Vagina (tissue), 2 donors: ENCODE data around the gene PLXDC1. TPM values are rescaled to one million over a fixed set of nuclear protein-coding genes. Genes with fewer than 3 reads are reported as not detected.

Experiments
- DNase-seq, 2 donors: peaks; one replicate each; pipeline ENCODE4 v3.0.0-alpha.2; 2017; ENCODE audit errors: extremely low spot score in 2 of 2
- H3K27ac ChIP-seq: fragments of 200-600 bp; sonication (generic); one replicate; pipeline ENCODE4 v1.5.1; 2019
- H3K27me3 ChIP-seq: fragments of 200-600 bp; sonication (generic); one replicate; pipeline ENCODE4 v1.5.1; 2019
- H3K36me3 ChIP-seq, 2 donors: fragments of 200-600 bp; sonication (generic); one replicate each; pipeline ENCODE4 v1.5.1; 2017 to 2019
- H3K4me1 ChIP-seq: fragments of 200-600 bp; sonication (generic); one replicate; pipeline ENCODE4 v1.5.1; 2019
- H3K4me3 ChIP-seq, 2 donors: fragments of 200-600 bp; sonication (generic); 1 replicate in 1 of 2; 2 replicates in 1 of 2; pipeline ENCODE4 v1.5.1; 2016 to 2019
- H3K9me3 ChIP-seq: fragments of 200-600 bp; sonication (generic); one replicate; pipeline ENCODE4 v1.5.1; 2019
- CTCF ChIP-seq, 3 experiments: fragments of 450-650 bp in 2 of 3; fragments of 200-600 bp in 1 of 3; sonication (generic) in 1 of 3; IDR thresholded peaks; one replicate each; pipeline ENCODE4 v1.5.1; 2017 to 2019; ENCODE audit warnings: antibody characterized with exemption in 3 of 3, mild to moderate bottlenecking in 2 of 3, moderate library complexity in 2 of 3
- POLR2A ChIP-seq, 2 donors: fragments of 450-650 bp; IDR thresholded peaks; one replicate each; pipeline ENCODE4 v1.6.1; 2017; ENCODE audit warnings: antibody characterized with exemption in 2 of 2, mild to moderate bottlenecking in 2 of 2, moderate library complexity in 2 of 2
- POLR2AphosphoS5 ChIP-seq, 2 donors: sonication (generic); formaldehyde crosslinking; IDR thresholded peaks; one replicate each; pipeline ENCODE4 v1.9.0; 2017; ENCODE audit warnings: antibody characterized with exemption in 2 of 2, mild to moderate bottlenecking in 2 of 2, low read depth in 1 of 2; ENCODE audit not compliant: insufficient read depth in 1 of 2
- intact Hi-C: fragments of 100-400 bp; cut with DNase I; formaldehyde crosslinking; loops from one replicate; pipeline ENCODE4 v1.15.1; 2023
- total RNA-seq: library from RNA; depleted of rRNA; stranded (reverse); fragments of >200 nt; gene quantifications from one replicate; pipeline ENCODE4 v1.2.3, GENCODE V29; 2016

Gene PLXDC1
- total RNA-seq, 1 donor from 2014 or later: 6.6 TPM

- intact Hi-C loops: no loop called here
- Histone ChIP-seq H3K36me3 (peaks cover 0 to 19% of the 10 kb centered on the region in 2 donors), H3K4me3 (peak overlapping the region; percentile 78 to 89), H3K27me3 (no peaks in the 10 kb centered on the region), H3K27ac (peak overlapping the region; percentile 95), H3K9me3 (no peaks in the 10 kb centered on the region), H3K4me1 (peaks cover 67% of the 10 kb centered on the region)
- TF ChIP-seq POLR2AphosphoS5 (IDR thresholded peaks at IDR 0.05; ENCODE audit: insufficient read depth in 1 of 2, low read depth in 1 of 2) (no peak), CTCF (IDR thresholded peaks at IDR 0.05) (no peak), POLR2A (IDR thresholded peaks at IDR 0.05) (no peak)
- no peak for DNase-seq
These were observed 46.7 kb upstream of the PLXDC1 start for GRCh38 chr17:39198186-39198566.

GRCh38 chr17:39197380-39198185 lies 46.1 kb upstream of the PLXDC1 start, which contains the start of gene CACNB1:
CACNB1 (minus strand) TSS chr17:39197669; CDS start chr17:39197495, 174 bp downstream.
- H3K36me3 ChIP-seq: peaks cover 0 to 13% of the 10 kb centered on the region in 2 donors
- no peaks in the 10 kb centered on the region for H3K9me3 ChIP-seq
- DNase-seq: no peak

GRCh38 chr17:39196808-39197291 lies 45.4 kb upstream of the PLXDC1 start:
- H3K27ac ChIP-seq: peak overlapping the region; percentile 95
- H3K36me3 ChIP-seq: peaks cover 0 to 6% of the 10 kb centered on the region in 2 donors
- H3K9me3 ChIP-seq: no peaks in the 10 kb centered on the region
- intact Hi-C loops: no loop called here
- no peaks in the 10 kb centered on the region for H3K27me3 ChIP-seq
- H3K4me1 ChIP-seq: peaks cover 63% of the 10 kb centered on the region
- H3K4me3 ChIP-seq: peak overlapping the region; percentile 78 to 89
- TF ChIP-seq POLR2AphosphoS5 (IDR thresholded peaks at IDR 0.05; ENCODE audit: insufficient read depth in 1 of 2, low read depth in 1 of 2) (no peak), POLR2A (IDR thresholded peaks at IDR 0.05) (no peak), CTCF (IDR thresholded peaks at IDR 0.05) (no peak)
- DNase-seq: no peak

More at GRCh38 chr17:39197380-39198185, 46.1 kb upstream of the PLXDC1 start, which contains the start of gene CACNB1:
- Histone ChIP-seq H3K4me3 (peak within 1 kb of the TSS; percentile 78 to 89), H3K4me1 (peaks cover 67% of the 10 kb centered on the region), H3K27ac (peak within 1 kb of the TSS; percentile 95), H3K27me3 (no peaks in the 10 kb centered on the region)
- intact Hi-C loops: no loop called here
- TF ChIP-seq POLR2A (IDR thresholded peaks at IDR 0.05): peak in 1 of 2 donors; percentile 42
- TF ChIP-seq CTCF (IDR thresholded peaks at IDR 0.05): no peak
- peak in 1 of 2 donors; percentile 75 for TF ChIP-seq POLR2AphosphoS5 (IDR thresholded peaks at IDR 0.05; ENCODE audit: insufficient read depth in 1 of 2, low read depth in 1 of 2)

- peaks cover 0 to 5% of the 10 kb centered on the region in 2 donors for H3K36me3 ChIP-seq
- H3K4me3 ChIP-seq: peak overlapping the region; percentile 78 to 89
- DNase-seq: no peak
- H3K9me3 ChIP-seq: no peaks in the 10 kb centered on the region
- TF ChIP-seq CTCF (IDR thresholded peaks at IDR 0.05) (no peak), POLR2A (IDR thresholded peaks at IDR 0.05) (no peak), POLR2AphosphoS5 (IDR thresholded peaks at IDR 0.05; ENCODE audit: insufficient read depth in 1 of 2, low read depth in 1 of 2) (no peak)
- peaks cover 58% of the 10 kb centered on the region for H3K4me1 ChIP-seq
- intact Hi-C loops: no loop called here
- H3K27ac ChIP-seq: peak overlapping the region; percentile 95
- H3K27me3 ChIP-seq: no peaks in the 10 kb centered on the region
These were observed 44.9 kb upstream of the PLXDC1 start for GRCh38 chr17:39196241-39196807.
